CD4-positive, alpha-beta T cell treated with Interleukin-21 for 1 hour (primary cell): ENCODE data around the gene OXSR1.

Experiments used
- DNase-seq: peaks from one replicate; pipeline ENCODE4 v3.0.0-alpha.2; 2020

The OXSR1 gene

DNA sequence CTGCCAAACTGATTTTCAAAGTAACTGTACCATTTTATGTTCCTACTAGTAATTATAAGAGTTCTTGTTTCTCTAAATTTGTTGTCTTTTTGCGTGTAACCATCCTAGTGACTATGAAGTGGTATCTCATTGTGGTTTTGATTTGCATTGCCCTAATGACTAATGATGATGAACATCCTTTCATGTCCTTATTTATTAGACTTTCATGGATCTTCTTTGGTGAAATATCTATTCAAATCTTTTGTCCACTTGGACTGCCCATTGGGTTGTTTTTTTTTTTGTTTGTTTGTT lies 3.6 kb downstream of the OXSR1 start:
- no peak for DNase-seq

GRCh38 chr3:38170722-38171121 lies 5.4 kb downstream of the OXSR1 start:
- no peak for DNase-seq

GRCh38 chr3:38171622-38172021 lies 6.3 kb downstream of the OXSR1 start:
- no peak for DNase-seq

- DNase-seq, result no peak
These were observed 8.6 kb downstream of the OXSR1 start for GRCh38 chr3:38173834-38174418.

DNA sequence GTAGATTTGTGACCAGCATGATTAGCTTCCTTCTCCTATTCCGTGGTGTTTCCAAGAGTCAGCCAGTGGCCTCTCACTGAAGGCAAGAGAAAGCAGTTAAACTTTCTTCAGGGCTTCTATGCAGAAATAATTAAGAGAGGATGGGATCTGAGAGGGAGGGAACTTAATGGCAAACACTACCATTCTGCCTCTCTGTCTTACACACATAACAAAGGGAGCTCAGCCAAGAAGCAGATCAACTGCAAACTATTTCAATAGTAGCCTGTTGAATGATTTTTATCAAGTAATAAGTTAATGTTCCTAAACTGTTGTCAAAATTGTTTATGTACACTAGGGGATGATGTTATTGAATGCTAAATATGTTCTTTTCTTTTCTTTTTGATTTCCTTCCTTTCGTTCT lies 11.8 kb downstream of the OXSR1 start:
- DNase-seq, result no peak

- no peak for DNase-seq
These were observed 21.4 kb downstream of the OXSR1 start for GRCh38 chr3:38186781-38187180.

DNA sequence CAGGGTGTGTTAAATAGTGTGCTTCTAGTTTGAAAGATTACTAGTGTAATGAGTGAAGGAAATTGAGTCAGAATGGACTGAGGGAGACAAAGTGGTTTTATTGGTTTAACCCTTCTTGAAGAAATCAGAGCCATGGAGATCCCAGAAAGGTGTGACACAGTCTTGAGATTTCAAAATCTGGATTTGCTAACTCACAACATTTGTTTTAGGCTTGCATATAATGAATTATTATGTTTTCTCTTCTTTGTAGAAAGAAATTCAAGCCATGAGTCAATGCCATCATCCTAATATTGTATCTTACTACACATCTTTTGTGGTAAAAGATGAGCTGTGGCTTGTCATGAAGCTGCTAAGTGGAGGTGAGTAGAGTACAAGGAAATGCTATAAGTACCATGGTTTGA lies 25.1 kb downstream of the OXSR1 start:
- no peak for DNase-seq

GRCh38 chr3:38202931-38203330 lies 37.6 kb downstream of the OXSR1 start:
- peak; percentile 44 for DNase-seq

- no peak for DNase-seq
These were observed 38.4 kb downstream of the OXSR1 start for GRCh38 chr3:38203690-38204089.

DNA sequence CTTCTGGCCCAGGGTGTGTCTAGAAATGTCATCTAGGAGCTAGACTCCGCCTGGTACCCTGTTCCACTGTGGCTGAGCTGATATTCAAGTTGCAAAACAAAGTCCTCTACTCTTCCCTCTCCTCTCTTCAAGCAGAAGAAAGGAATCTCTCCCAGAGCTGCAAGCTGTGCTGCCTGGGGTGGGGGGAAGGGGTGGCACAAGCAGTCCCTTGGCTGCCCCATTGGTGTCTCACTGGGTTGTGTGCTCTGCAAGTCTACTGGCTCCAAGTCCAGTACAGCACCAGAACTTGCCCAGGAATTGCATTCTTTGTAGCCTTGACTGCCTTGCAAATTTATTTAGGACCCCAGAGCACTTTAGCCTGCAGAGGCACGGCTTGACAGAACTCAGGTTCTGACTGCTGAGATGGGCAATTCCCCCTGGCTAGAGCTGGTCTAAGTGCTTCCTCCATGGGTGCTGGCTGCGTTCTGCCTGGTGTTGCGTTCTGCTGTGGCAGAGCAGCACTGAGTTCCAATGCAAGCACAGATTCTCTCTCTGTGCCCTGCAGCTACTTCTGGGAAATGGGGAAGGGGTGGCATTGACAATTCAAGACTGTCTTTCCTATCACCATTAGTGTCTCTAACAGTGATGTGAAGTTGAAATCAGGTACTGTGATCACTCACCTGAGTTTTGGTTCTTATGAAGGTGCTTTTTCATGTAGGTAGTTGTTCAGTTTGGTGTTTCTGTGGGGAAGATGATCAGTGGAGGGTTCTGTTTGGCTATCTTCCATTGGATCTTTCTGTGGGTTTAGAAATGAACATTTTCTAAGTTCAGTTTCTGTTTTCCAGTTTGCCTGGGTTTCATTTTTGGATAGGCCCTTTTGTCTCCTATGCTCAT lies 39.5 kb downstream of the OXSR1 start:
- no peak for DNase-seq

DNA sequence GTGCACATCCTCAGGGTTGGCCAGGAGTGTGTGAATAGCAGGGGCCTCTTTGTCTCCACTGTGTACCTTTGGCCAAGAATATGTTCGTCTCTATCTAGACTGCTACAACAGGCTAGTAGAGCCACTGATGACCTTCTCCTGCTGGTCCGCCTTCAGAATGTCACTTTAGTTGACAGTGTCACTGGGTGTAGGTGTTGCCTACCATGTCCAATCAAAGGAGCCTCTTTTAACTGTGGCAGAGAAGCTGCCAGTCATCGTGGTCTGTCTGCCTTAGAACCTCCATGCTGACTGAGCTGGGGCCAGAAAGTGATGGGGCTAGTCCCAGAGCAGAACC lies 40.1 kb downstream of the OXSR1 start:
- DNase-seq, result no peak

DNA sequence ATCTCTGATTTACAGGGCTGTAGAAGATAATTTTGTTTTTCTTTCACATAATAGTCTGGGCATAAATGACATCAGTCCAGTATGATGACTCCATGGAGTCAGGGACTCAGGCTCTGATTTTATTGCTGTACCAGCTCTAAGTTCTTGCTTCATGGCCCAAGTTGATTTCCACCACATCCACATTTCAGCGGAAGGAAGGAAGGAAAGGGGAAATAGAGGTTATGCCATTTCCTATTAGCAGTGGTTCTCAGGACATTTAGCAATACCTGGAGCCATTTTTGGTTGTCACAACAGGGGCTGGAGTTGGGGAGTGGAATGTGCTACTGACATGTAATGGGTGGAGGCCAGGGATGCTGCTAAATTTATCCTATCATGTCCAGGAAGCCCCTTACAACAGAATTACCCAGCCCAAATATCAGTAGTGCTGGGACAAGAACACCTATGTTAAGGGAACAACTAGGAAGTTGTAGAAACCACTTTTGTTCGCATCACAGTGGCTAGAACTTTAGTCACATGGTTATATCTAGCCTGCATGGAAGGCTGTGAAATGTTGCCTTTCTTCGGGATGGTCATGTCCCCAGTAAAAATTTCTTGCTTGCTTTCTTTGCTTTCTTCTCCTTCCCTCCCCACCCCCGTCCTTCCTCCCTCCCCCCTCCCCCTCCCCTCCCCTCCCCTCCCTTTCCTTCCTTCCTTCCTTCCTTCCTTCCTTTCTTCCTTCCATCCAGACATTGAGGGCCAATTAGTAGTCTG lies 42.1 kb downstream of the OXSR1 start:
- no peak for DNase-seq

DNA sequence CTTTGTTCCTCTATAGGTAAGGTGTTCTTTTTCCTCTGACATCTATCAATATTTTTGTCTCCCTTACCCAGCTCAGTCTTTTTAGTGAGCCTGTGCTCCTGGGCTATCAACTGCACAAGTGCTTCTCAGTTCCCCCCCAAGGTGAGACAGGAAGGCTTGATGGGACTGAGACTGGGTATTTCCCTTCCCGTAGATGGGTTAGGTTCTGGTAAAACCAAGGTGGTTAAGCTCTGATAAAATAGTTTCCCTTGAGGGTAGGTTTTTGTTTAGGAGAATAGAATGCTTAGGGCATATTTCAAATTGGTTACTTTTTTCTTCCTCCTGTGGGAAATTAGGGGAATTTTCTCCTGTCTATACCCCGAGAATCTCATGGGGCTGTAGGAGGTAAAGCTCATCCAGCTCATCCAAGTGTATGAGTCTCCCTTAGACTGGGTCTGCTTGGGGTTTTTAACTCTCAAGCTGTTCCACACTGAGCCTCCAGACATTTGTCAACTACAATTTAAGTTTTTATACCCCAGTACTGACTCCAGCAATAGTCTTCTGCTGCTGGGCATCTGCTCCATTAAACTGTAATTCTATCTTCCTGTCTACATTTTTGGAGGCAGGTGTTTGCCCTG lies 44.9 kb downstream of the OXSR1 start:
- DNase-seq, result peak; percentile 20

GRCh38 chr3:38212141-38212540 lies 46.8 kb downstream of the OXSR1 start:
- DNase-seq, result no peak

GRCh38 chr3:38214560-38214959 lies 49.2 kb downstream of the OXSR1 start:
- no peak for DNase-seq

- DNase-seq, result no peak
These were observed 54.4 kb downstream of the OXSR1 start for GRCh38 chr3:38219609-38220197.

DNA sequence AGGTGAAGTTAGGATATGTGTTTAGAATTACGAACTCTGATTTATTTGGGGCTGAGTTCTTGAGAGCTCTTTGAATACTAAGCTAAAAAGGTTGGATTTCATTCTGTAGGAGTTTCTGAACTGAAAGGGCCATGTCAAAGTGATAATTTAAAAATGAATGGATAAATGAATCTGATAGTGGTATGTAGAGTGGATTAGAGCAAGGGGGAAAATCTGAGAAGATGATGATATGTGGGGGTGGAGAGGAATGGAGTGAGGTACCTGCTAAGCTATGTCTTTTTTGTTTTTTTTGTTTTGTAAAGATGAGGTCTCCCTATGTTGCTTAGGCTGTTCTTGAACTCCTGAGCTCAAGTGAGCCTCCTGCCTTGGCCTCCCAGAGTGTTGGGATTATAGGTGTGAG lies 55.7 kb downstream of the OXSR1 start:
- DNase-seq, result no peak

GRCh38 chr3:38222032-38222634 lies 56.8 kb downstream of the OXSR1 start:
- DNase-seq, result no peak

DNA sequence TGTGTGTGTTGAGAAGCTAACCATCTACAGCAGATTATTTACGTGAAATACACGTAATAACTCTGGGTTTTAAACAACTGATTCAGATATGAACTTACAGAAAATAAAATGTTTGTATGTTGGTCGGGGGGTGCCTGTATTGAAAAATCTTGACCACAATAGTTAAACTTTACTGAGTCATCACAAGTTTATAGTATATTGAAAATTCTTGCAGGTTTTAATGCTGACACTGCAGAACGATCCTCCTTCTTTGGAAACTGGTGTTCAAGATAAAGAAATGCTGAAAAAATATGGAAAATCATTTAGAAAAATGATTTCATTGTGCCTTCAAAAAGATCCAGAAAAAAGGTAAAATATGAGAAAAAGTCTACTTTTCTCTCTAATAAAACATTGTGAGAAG lies 59.0 kb downstream of the OXSR1 start:
- DNase-seq, result no peak

- no peak for DNase-seq
These were observed 60.9 kb downstream of the OXSR1 start for GRCh38 chr3:38226273-38226672.

- no peak for DNase-seq
These were observed 62.7 kb downstream of the OXSR1 start for GRCh38 chr3:38227989-38228388.

GRCh38 chr3:38229036-38229435 lies 63.7 kb downstream of the OXSR1 start:
- DNase-seq, result no peak

- no peak for DNase-seq
These were observed 67.4 kb downstream of the OXSR1 start for GRCh38 chr3:38232701-38233100.
